ENCODE data around the gene ACHE.

DNA sequence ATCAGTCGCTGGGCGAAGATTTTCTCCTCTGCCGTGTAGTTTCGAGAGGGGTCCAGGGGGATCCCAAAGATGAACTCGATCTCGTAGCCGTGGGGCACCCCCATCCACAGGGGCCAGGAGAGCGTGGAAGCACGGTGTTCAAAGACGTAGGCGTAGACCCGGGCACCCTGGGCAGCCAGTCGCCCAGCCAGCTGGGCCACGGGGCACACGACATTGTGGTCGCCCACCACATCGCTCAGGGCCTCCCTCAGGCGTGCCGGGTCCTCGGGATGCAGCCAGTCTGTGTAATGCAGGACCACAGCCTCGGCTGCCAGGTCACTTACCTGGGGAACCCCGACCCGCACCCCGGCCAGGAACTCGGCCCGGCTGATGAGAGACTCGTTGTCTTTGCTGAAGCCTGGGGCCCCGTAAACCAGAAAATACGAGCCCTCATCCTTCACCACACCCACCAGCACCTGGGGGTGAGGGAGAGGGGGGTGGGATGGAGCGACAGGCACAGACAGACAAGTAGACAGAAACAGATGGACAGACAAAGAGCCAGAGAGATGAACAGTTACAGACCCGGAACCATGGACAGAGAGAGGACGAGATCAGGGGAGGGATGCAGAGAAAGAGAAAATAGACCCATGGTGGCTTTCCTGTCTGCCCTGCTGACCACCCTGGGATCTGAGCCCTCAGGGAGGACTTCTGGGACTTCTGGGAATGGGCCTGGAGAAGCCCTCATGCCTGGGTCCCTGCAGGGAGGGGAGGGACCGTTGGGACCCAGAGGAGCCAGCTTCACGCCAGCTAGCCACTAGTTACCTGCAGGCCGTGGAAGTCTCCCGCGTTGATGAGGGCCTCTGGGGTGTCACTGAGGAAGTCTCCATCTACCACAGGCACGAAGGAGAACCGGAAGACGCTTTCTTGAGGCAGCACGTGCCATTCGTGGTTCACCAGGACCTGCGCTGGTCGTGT is 3.0 kb downstream of the ACHE start:
- TF ChIP-seq, protein P1, sequence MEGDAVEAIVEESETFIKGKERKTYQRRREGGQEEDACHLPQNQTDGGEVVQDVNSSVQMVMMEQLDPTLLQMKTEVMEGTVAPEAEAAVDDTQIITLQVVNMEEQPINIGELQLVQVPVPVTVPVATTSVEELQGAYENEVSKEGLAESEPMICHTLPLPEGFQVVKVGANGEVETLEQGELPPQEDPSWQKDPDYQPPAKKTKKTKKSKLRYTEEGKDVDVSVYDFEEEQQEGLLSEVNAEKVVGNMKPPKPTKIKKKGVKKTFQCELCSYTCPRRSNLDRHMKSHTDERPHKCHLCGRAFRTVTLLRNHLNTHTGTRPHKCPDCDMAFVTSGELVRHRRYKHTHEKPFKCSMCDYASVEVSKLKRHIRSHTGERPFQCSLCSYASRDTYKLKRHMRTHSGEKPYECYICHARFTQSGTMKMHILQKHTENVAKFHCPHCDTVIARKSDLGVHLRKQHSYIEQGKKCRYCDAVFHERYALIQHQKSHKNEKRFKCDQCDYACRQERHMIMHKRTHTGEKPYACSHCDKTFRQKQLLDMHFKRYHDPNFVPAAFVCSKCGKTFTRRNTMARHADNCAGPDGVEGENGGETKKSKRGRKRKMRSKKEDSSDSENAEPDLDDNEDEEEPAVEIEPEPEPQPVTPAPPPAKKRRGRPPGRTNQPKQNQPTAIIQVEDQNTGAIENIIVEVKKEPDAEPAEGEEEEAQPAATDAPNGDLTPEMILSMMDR (IDR thresholded peaks at IDR 0.05; ENCODE audit: low read depth, low read length, missing input control): no peak
- TF ChIP-seq RAD21 (IDR thresholded peaks at IDR 0.05): no peak
- TF ChIP-seq EGR1 (IDR thresholded peaks at IDR 0.05; ENCODE audit: low read depth in 2 of 2): no peak

All from liver (tissue), 3 donors.